ENCODE data around the gene IL17RE. TPM values are rescaled to one million over a fixed set of nuclear protein-coding genes. Genes with fewer than 3 reads are reported as not detected.

Gene IL17RE
- total and polyA plus RNA-seq, 9 of the 15 experiments (the other 6 are each of a cell fraction or from before 2014, with no cell fraction given), result 0.32 to 1.9 (median 0.51) TPM; not detected in 4

GRCh38 chr3:9934993-9935392 lies 32.3 kb downstream of the IL17RE start (continued):
- TF ChIP-seq NKRF (IDR thresholded peaks at IDR 0.05; ENCODE audit: borderline replicate concordance) (0 out of 2 replicates have a peak, but pooled peaks have one; percentile 9), MAFF (IDR thresholded peaks at IDR 0.05; ENCODE audit: low read length) (no peak), CBX3 (IDR thresholded peaks at IDR 0.05; ENCODE audit: borderline replicate concordance in 1 of 2, low read length in 2 of 2) (no peak), KAT7 (CRISPR knock-in tag; IDR thresholded peaks at IDR 0.05; ENCODE audit: borderline replicate concordance) (no peak), NONO (IDR thresholded peaks at IDR 0.05; ENCODE audit: low read depth in 2 of 2, low read length in 1 of 2) (no peak), NR2C2 (CRISPR knock-in tag; IDR thresholded peaks at IDR 0.05) (no peak), NR2C2 (tag; IDR thresholded peaks at IDR 0.05) (no peak)
- TF ChIP-seq, protein P1, sequence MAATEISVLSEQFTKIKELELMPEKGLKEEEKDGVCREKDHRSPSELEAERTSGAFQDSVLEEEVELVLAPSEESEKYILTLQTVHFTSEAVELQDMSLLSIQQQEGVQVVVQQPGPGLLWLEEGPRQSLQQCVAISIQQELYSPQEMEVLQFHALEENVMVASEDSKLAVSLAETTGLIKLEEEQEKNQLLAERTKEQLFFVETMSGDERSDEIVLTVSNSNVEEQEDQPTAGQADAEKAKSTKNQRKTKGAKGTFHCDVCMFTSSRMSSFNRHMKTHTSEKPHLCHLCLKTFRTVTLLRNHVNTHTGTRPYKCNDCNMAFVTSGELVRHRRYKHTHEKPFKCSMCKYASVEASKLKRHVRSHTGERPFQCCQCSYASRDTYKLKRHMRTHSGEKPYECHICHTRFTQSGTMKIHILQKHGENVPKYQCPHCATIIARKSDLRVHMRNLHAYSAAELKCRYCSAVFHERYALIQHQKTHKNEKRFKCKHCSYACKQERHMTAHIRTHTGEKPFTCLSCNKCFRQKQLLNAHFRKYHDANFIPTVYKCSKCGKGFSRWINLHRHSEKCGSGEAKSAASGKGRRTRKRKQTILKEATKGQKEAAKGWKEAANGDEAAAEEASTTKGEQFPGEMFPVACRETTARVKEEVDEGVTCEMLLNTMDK (IDR thresholded peaks at IDR 0.05; ENCODE audit: borderline replicate concordance, insufficient read depth, low read depth, low read length, poor library complexity, severe bottlenecking), result no peak

Data from K562 (cell line).